PC-9 (cell line): ENCODE data around the gene UNCX. TPM values are rescaled to one million over a fixed set of nuclear protein-coding genes. Genes with fewer than 3 reads are reported as not detected.

Source experiments
- BruUV-seq: library from RNA; stranded (reverse); fragments of 400-500 nt; replicated peaks from 2 replicates; lab custom pipeline; 2021; lab: Mats Ljungman, UMichigan
- CTCF ChIA-PET: fragments of 300-600 bp; sonication (Branson Sonifier 250); formaldehyde crosslinking; loops from one replicate; lab custom pipeline; 2022; ENCODE audit warnings: antibody characterized with exemption; lab: Charles Lee
- POLR2A ChIA-PET: fragments of 300-600 bp; sonication (Branson Sonifier 250); formaldehyde crosslinking; loops from one replicate; lab custom pipeline; 2022; ENCODE audit warnings: antibody characterized with exemption; ENCODE audit not compliant: unreplicated experiment; lab: Charles Lee
- DNase-seq, 2 experiments: peaks; one replicate each; pipeline versions ENCODE4 v3.0.0 to v3.0.0-alpha.2; 2015 to 2022; ENCODE audit warnings: mixed read lengths in 1 of 2
- H2AFZ ChIP-seq: fragments of 200-600 bp; sonication (generic); 2 replicates; pipeline ENCODE4 v1.8.1; 2017; ENCODE audit warnings: antibody characterized with exemption
- H3F3A ChIP-seq: fragments of 200-600 bp; sonication (generic); 2 replicates; pipeline ENCODE4 v1.8.1; 2017; ENCODE audit warnings: antibody characterized with exemption, mild to moderate bottlenecking, low read depth; ENCODE audit not compliant: insufficient read depth
- H3K27ac ChIP-seq: fragments of 200-600 bp; sonication (generic); 2 replicates; pipeline ENCODE4 v1.6.1; 2016; ENCODE audit warnings: mixed run types
- H3K27me3 ChIP-seq: fragments of 200-600 bp; sonication (generic); 2 replicates; pipeline ENCODE4 v1.6.1; 2016; ENCODE audit warnings: low read depth, mixed run types; ENCODE audit not compliant: insufficient read depth
- H3K36me3 ChIP-seq: fragments of 200-600 bp; sonication (generic); 2 replicates; pipeline ENCODE4 v1.6.1; 2016; ENCODE audit warnings: low read depth, mixed run types
- H3K4me1 ChIP-seq: fragments of 200-600 bp; sonication (generic); replicated peaks from 2 replicates; pipeline ENCODE4 v1.6.1; 2016; ENCODE audit warnings: mixed run types; ENCODE audit not compliant: insufficient read depth
- H3K4me2 ChIP-seq: fragments of 200-600 bp; sonication (generic); 2 replicates; pipeline ENCODE4 v1.6.1; 2017; ENCODE audit warnings: mixed run types
- H3K4me3 ChIP-seq: fragments of 200-600 bp; sonication (generic); 2 replicates; pipeline ENCODE4 v1.6.1; 2016; ENCODE audit warnings: mixed run types
- H3K79me2 ChIP-seq: fragments of 200-600 bp; sonication (generic); 2 replicates; pipeline ENCODE4 v1.6.1; 2017; ENCODE audit warnings: low read depth, mixed run types
- H3K9me2 ChIP-seq: fragments of 200-600 bp; sonication (generic); 2 replicates; pipeline ENCODE4 v1.8.1; 2017; ENCODE audit warnings: mild to moderate bottlenecking; ENCODE audit not compliant: insufficient read depth
- H3K9me3 ChIP-seq: fragments of 200-600 bp; sonication (generic); 2 replicates; pipeline ENCODE4 v1.8.1; 2016; ENCODE audit warnings: low read depth; ENCODE audit not compliant: insufficient read depth
- H4K20me1 ChIP-seq: fragments of 200-600 bp; sonication (generic); 2 replicates; pipeline ENCODE4 v1.8.1; 2017; ENCODE audit not compliant: insufficient read depth
- CTCF ChIP-seq: fragments of 200-600 bp; sonication (generic); conservative IDR thresholded peaks from 2 replicates; pipeline ENCODE4 v1.6.1; 2017; ENCODE audit warnings: mixed run types, antibody characterized with exemption, mild to moderate bottlenecking, moderate library complexity
- EZH2 ChIP-seq: fragments of 200-600 bp; sonication (generic); IDR thresholded peaks from 2 replicates; pipeline ENCODE4 v1.8.0; 2017; ENCODE audit warnings: antibody characterized with exemption, low read depth
- intact Hi-C: fragments of 100-400 bp; cut with micrococcal nuclease; formaldehyde crosslinking; loops from one replicate; pipeline ENCODE4 v1.10.0; 2022; ENCODE audit not compliant: unreplicated experiment
- total RNA-seq: library from RNA; stranded (reverse); gene quantifications from 2 replicates; pipeline ENCODE4 v1.2.3, GENCODE V29; 2021

The UNCX gene
- total RNA-seq, 1 experiment from 2014 or later, result not detected

DNA sequence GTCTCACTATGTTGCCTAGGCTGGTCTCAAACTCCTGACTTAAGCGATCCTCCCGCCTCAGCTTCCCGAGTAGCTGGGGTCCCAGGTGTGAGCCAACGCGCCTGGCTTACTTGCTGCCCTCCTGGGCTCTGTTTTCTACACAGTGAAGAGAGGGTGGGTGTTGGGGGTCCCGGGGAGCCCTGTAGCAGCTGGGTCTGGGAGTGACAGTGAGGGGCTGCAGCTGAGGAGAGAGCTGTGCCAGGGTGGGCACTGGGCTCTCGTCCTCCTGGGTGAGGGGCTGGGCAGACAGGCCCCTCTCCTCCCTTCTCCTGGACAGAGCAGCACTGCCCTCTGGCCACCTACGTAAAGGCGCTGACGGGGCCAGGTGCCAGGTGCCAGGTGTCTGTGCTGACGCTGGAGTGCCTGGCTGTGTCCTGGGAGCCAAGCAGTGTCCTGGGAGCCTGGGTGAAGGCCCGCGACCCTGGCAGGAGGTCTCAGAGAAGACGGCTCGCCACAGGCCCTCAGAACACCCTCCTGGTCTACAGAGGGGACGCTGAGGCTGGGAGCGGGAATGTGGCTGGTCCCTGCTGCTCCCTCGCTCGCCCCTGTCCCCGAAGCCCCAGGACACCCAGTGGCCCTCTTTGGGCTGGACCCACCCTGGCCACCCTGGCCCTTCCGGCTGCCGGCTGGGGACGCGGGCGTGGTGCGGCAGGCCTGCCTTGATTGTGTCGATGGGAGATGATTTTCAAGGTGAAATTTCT, 35.6 kb downstream of the UNCX start:
- Histone ChIP-seq H3F3A (no peaks in the 10 kb centered on the region), H3K4me1 (no peaks in the 10 kb centered on the region), H3K27ac (no peak overlapping the region), H3K9me3 (no peaks in the 10 kb centered on the region), H3K36me3 (no peaks in the 10 kb centered on the region), H3K4me2 (no peak overlapping the region), H4K20me1 (peaks cover 7% of the 10 kb centered on the region), H3K9me2 (no peaks in the 10 kb centered on the region), H3K27me3 (peaks cover 82% of the 10 kb centered on the region), H3K4me3 (no peak overlapping the region), H2AFZ (no peak overlapping the region), H3K79me2 (no peaks in the 10 kb centered on the region)
- CTCF ChIA-PET, result no interaction called here
- no peak for TF ChIP-seq CTCF
- no peak for TF ChIP-seq EZH2
- POLR2A ChIA-PET, result no interaction called here
- intact Hi-C loops, result no loop called here
- no TSS peak for BruUV-seq
- DNase-seq, result no peak

GRCh38 chr7:1268866-1269265, 36.2 kb downstream of the UNCX start:
- no peak overlapping the region for H3K4me3 ChIP-seq
- TF ChIP-seq CTCF, result no peak
- no peak for TF ChIP-seq EZH2
- DNase-seq, result no peak
- H3K4me1 ChIP-seq, result no peaks in the 10 kb centered on the region
- no peaks in the 10 kb centered on the region for H3K9me3 ChIP-seq
- no peaks in the 10 kb centered on the region for H3K9me2 ChIP-seq
- no peak overlapping the region for H2AFZ ChIP-seq
- H3F3A ChIP-seq, result no peaks in the 10 kb centered on the region
- intact Hi-C loops, result no loop called here
- H3K79me2 ChIP-seq, result no peaks in the 10 kb centered on the region
- H4K20me1 ChIP-seq, result peaks cover 7% of the 10 kb centered on the region
- BruUV-seq, result no TSS peak
- ChIA-PET POLR2A (no interaction called here), CTCF (interaction anchor here (0.7 kb wide), 1 partner anchor 497 kb away, joined by 3 read pairs; no protein-coding TSS in a partner anchor)
- H3K27me3 ChIP-seq, result peaks cover 76% of the 10 kb centered on the region
- H3K4me2 ChIP-seq, result no peak overlapping the region
- H3K27ac ChIP-seq, result no peak overlapping the region
- no peaks in the 10 kb centered on the region for H3K36me3 ChIP-seq

GRCh38 chr7:1269336-1269890, 36.7 kb downstream of the UNCX start:
- H3K9me3 ChIP-seq, result no peaks in the 10 kb centered on the region
- no peaks in the 10 kb centered on the region for H3K79me2 ChIP-seq
- ChIA-PET POLR2A (no interaction called here), CTCF (interaction anchor here (0.7 kb wide), 1 partner anchor 497 kb away, joined by 3 read pairs; no protein-coding TSS in a partner anchor)
- no peak overlapping the region for H3K27ac ChIP-seq
- no peak for DNase-seq
- intact Hi-C loops, result no loop called here
- peaks cover 74% of the 10 kb centered on the region for H3K27me3 ChIP-seq
- H3K4me1 ChIP-seq, result no peaks in the 10 kb centered on the region
- H2AFZ ChIP-seq, result no peak overlapping the region
- no peak overlapping the region for H3K4me3 ChIP-seq
- TF ChIP-seq CTCF (no peak), EZH2 (no peak)
- no peak overlapping the region for H3K4me2 ChIP-seq
- no peaks in the 10 kb centered on the region for H3K36me3 ChIP-seq
- no peaks in the 10 kb centered on the region for H3K9me2 ChIP-seq
- H4K20me1 ChIP-seq, result peaks cover 7% of the 10 kb centered on the region
- BruUV-seq, result no TSS peak
- H3F3A ChIP-seq, result no peaks in the 10 kb centered on the region
